Left cardiac atrium (tissue), 4 donors: ENCODE results near the gene MS4A18. TPM values are rescaled to one million over a fixed set of nuclear protein-coding genes. Genes with fewer than 3 reads are reported as not detected.
"Not testable (repeated sequence)": the region's sequence is repeated elsewhere in the genome, so short reads cannot be mapped to it uniquely, and the experiment has no call there.

Experiments used
- ATAC-seq, 2 donors: fragments of 200-7000 bp; cut with Tn5 transposase; one replicate each; pipeline ENCODE4 v1.9.1; 2020; ENCODE audit warnings: mild to moderate bottlenecking in 2 of 2, moderate library complexity in 2 of 2
- DNase-seq: peaks from one replicate; pipeline ENCODE4 v3.0.0-alpha.2; 2020
- intact Hi-C, 2 donors: fragments of 100-400 bp; cut with DNase I; formaldehyde crosslinking; loops; one replicate each; pipeline versions ENCODE4 v1.14.1 to v1.15.1; 2022 to 2023
- long read RNA-seq: library from polyadenylated mRNA; unstranded; transcript quantifications from one replicate; pipeline ENCODE4 v2.0.0, GENCODE V29; 2021
- total RNA-seq, 2 donors: library from RNA; stranded (reverse); fragmentation: NEBNext Ultra II Directional; extraction: Animal tissue kit (Norgen Biotek cat#: 25700); gene quantifications; one replicate each; pipeline ENCODE4 v1.2.1, GENCODE V29; 2021
- donor health status: DM: no; HTN: yes; CAD: no.
- donor health status: DM: no; HTN: yes; CAD: no; lungs with severe emphysema.
- donor health status: DM: yes; HTN: yes; CAD: no.
- donor health status: Dilated cardiomyopathy.

MS4A18 gene
- total RNA-seq: not detected
- long read RNA-seq: 0 reads

GRCh38 chr11:60724420-60724819 lies at the start of gene MS4A18:
TSS of gene MS4A18 (plus strand) at chr11:60724720.
- ATAC-seq (no peak), DNase-seq (no peak)
- intact Hi-C loops: no loop called here

- DNase-seq, intact Hi-C loops, ATAC-seq: not testable (repeated sequence)
Observed at GRCh38 chr11:60678231-60678630, 46.3 kb upstream of the MS4A18 start.

GRCh38 chr11:60679879-60680278 lies 44.6 kb upstream of the MS4A18 start:
- intact Hi-C loops: no loop called here
- ATAC-seq (no peak), DNase-seq (no peak)

GRCh38 chr11:60680455-60681119 lies 43.9 kb upstream of the MS4A18 start:
- no peak for DNase-seq
- intact Hi-C loops: no loop called here
- ATAC-seq: no peak

- DNase-seq, ATAC-seq, intact Hi-C loops: not testable (repeated sequence)
Observed at GRCh38 chr11:60684541-60684848, 40.0 kb upstream of the MS4A18 start.

- no peak for DNase-seq
- intact Hi-C loops: no loop called here
- ATAC-seq: no peak
Observed at GRCh38 chr11:60691661-60692060, 32.9 kb upstream of the MS4A18 start.

GRCh38 chr11:60699284-60699691 lies 25.2 kb upstream of the MS4A18 start, which contains the start of gene MS4A8:
TSS of gene MS4A8 (plus strand) at chr11:60699612. CDS start at chr11:60700861, 1,249 bp downstream.
- DNase-seq: no peak
- ATAC-seq: no peak
- intact Hi-C loops: no loop called here

- ATAC-seq (no peak), DNase-seq (no peak)
- intact Hi-C loops: no loop called here
Observed at GRCh38 chr11:60699936-60700335, 24.6 kb upstream of the MS4A18 start.

- intact Hi-C loops: no loop called here
- no peak for DNase-seq
- no peak for ATAC-seq
Observed at GRCh38 chr11:60700689-60701468, 23.6 kb upstream of the MS4A18 start.

- no peak for ATAC-seq
- intact Hi-C loops: no loop called here
- DNase-seq: no peak
Observed at GRCh38 chr11:60701469-60701818, 23.1 kb upstream of the MS4A18 start.

- ATAC-seq (no peak), DNase-seq (no peak)
- intact Hi-C loops: no loop called here
Observed at GRCh38 chr11:60703374-60703773, 21.1 kb upstream of the MS4A18 start.

- ATAC-seq: no peak
- DNase-seq: no peak
- intact Hi-C loops: no loop called here
Observed at GRCh38 chr11:60705895-60706294, 18.6 kb upstream of the MS4A18 start.

GRCh38 chr11:60706931-60707330 lies 17.6 kb upstream of the MS4A18 start:
- intact Hi-C loops: no loop called here
- ATAC-seq: no peak
- DNase-seq: no peak

- ATAC-seq (no peak), DNase-seq (no peak)
- intact Hi-C loops: no loop called here
Observed at GRCh38 chr11:60710482-60710881, 14.0 kb upstream of the MS4A18 start.

GRCh38 chr11:60711276-60711675 lies 13.2 kb upstream of the MS4A18 start:
- DNase-seq: no peak
- intact Hi-C loops: no loop called here
- ATAC-seq: no peak

GRCh38 chr11:60713423-60713822 lies 11.1 kb upstream of the MS4A18 start:
- intact Hi-C loops, ATAC-seq, DNase-seq: not testable (repeated sequence)

- ATAC-seq (no peak), DNase-seq (no peak)
- intact Hi-C loops: no loop called here
Observed at GRCh38 chr11:60717956-60718355, 6.6 kb upstream of the MS4A18 start.

- no peak for DNase-seq
- no peak for ATAC-seq
- intact Hi-C loops: no loop called here
Observed at GRCh38 chr11:60718524-60719316, 5.8 kb upstream of the MS4A18 start.

GRCh38 chr11:60719391-60719790 lies 5.1 kb upstream of the MS4A18 start:
- no peak for DNase-seq
- intact Hi-C loops: no loop called here
- no peak for ATAC-seq

- no peak for ATAC-seq
- DNase-seq: no peak
- intact Hi-C loops: no loop called here
Observed at GRCh38 chr11:60720460-60720859, 4.1 kb upstream of the MS4A18 start.
